ENCODE measurements around the gene ERICH6B.
"Not testable (repeated sequence)": the region's sequence is repeated elsewhere in the genome, so short reads cannot be mapped to it uniquely, and the experiment has no call there.

ERICH6B gene

GRCh38 chr13:45615501-45616101 is at the start of gene ERICH6B:
ERICH6B (minus strand) TSS chr13:45615739; CDS start chr13:45597005, 18,734 bp downstream.
- no peak for DNase-seq (ENCODE audit: low read depth)

GRCh38 chr13:45662903-45663302 is 47.4 kb upstream of the ERICH6B start:
- DNase-seq (ENCODE audit: low read depth), result not testable (repeated sequence)

- no peak for DNase-seq (ENCODE audit: low read depth)
These were observed 46.6 kb upstream of the ERICH6B start for GRCh38 chr13:45662162-45662561.

GRCh38 chr13:45660458-45660857 is 44.9 kb upstream of the ERICH6B start:
- not testable (repeated sequence) for DNase-seq (ENCODE audit: low read depth)

GRCh38 chr13:45659536-45659935 is 44.0 kb upstream of the ERICH6B start:
- no peak for DNase-seq (ENCODE audit: low read depth)

GRCh38 chr13:45658586-45659235 is 43.2 kb upstream of the ERICH6B start:
- no peak for DNase-seq (ENCODE audit: low read depth)

GRCh38 chr13:45654633-45655349 is 39.3 kb upstream of the ERICH6B start:
- no peak for DNase-seq (ENCODE audit: low read depth)

GRCh38 chr13:45645263-45645662 is 29.7 kb upstream of the ERICH6B start:
- DNase-seq (ENCODE audit: low read depth), result not testable (repeated sequence)

- DNase-seq (ENCODE audit: low read depth), result not testable (repeated sequence)
These were observed 26.6 kb upstream of the ERICH6B start for GRCh38 chr13:45642159-45642558.

- DNase-seq (ENCODE audit: low read depth), result not testable (repeated sequence)
These were observed 19.8 kb upstream of the ERICH6B start for GRCh38 chr13:45635291-45635690.

- no peak for DNase-seq (ENCODE audit: low read depth)
These were observed 15.3 kb upstream of the ERICH6B start for GRCh38 chr13:45630791-45631190.

- DNase-seq (ENCODE audit: low read depth), result no peak
These were observed 14.4 kb upstream of the ERICH6B start for GRCh38 chr13:45629940-45630339.

GRCh38 chr13:45628094-45628493 is 12.6 kb upstream of the ERICH6B start:
- DNase-seq (ENCODE audit: low read depth), result no peak

- DNase-seq (ENCODE audit: low read depth), result no peak
These were observed 12.1 kb upstream of the ERICH6B start for GRCh38 chr13:45627656-45628055.

- no peak for DNase-seq (ENCODE audit: low read depth)
These were observed 11.3 kb upstream of the ERICH6B start for GRCh38 chr13:45626731-45627374.

- no peak for DNase-seq (ENCODE audit: low read depth)
These were observed 8.1 kb upstream of the ERICH6B start for GRCh38 chr13:45623516-45624090.

GRCh38 chr13:45621950-45622349 is 6.4 kb upstream of the ERICH6B start:
- no peak for DNase-seq (ENCODE audit: low read depth)

- DNase-seq (ENCODE audit: low read depth), result no peak
These were observed 7.6 kb downstream of the ERICH6B start for GRCh38 chr13:45607931-45608330.

GRCh38 chr13:45604892-45605291 is 10.6 kb downstream of the ERICH6B start:
- DNase-seq (ENCODE audit: low read depth), result no peak

- DNase-seq (ENCODE audit: low read depth), result no peak
These were observed 12.2 kb downstream of the ERICH6B start for GRCh38 chr13:45603338-45603737.

GRCh38 chr13:45602183-45603170 is 13.1 kb downstream of the ERICH6B start:
- DNase-seq (ENCODE audit: low read depth), result no peak

Data from stimulated activated CD8-positive, alpha-beta memory T cell treated with anti-CD3 and anti-CD28 coated beads, Interleukin-4, amount 100 ng/mL, for 24 hours (primary cell).